ENCODE data around the gene OR6B2. TPM values are rescaled to one million over a fixed set of nuclear protein-coding genes. Genes with fewer than 3 reads are reported as not detected.

Gene OR6B2
- total and polyA plus RNA-seq, 4 donors = not detected

DNA sequence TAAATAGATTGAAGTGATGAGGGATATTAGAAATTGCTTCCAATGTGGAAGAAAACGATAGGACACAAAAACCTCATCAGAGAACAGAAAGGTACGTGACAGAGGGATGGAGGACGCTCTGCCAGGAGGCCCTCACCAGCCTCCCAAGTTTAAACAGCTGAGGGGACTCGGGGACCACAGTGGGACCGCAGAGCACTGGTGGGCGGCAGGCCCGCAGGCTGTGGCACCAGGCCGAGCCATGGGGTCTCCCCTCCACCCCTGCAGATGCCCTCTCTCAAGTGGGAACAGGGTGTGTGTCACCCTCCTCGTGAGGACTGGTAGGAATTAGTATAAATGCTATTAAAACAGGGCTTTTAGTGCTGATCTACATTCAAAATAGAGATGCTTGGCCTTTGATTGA, 15.9 kb downstream of the OR6B2 start:
- WGBS = 99% methylated on average over 9 of the region's 9 CpGs
- Histone ChIP-seq H3K9me3 (ENCODE audit: control insufficient read depth in 4 of 4, low read length in 3 of 4) (no peaks in the 10 kb centered on the region), H3K4me1 (ENCODE audit: control insufficient read depth in 4 of 4, insufficient read depth in 4 of 4, low read length in 3 of 4) (no peaks in the 10 kb centered on the region), H3K27ac (ENCODE audit: low read depth in 1 of 2, low read length in 2 of 2) (no peak overlapping the region), H3K9ac (ENCODE audit: low read depth in 1 of 2, low read length in 2 of 2) (no peak overlapping the region), H3K27me3 (ENCODE audit: control insufficient read depth in 4 of 4, insufficient read depth in 4 of 4, low read length in 3 of 4) (no peaks in the 10 kb centered on the region), H3K4me3 (ENCODE audit: low read depth in 1 of 3, low read length in 3 of 3) (no peak overlapping the region), H3K36me3 (ENCODE audit: control insufficient read depth in 4 of 4, insufficient read depth in 3 of 4, low read depth in 1 of 4, low read length in 3 of 4) (peaks cover 11 to 83% (median 48%) of the 10 kb centered on the region in 4 donors)
- no peak for DNase-seq (ENCODE audit: low spot score)
- TF ChIP-seq FOXA1 (IDR thresholded peaks at IDR 0.05) (no peak), RXRA (IDR thresholded peaks at IDR 0.05) (no peak), JUND (IDR thresholded peaks at IDR 0.05) (no peak), RAD21 (IDR thresholded peaks at IDR 0.05) (no peak), NR2F2 (IDR thresholded peaks at IDR 0.05) (no peak), HNF4A (conservative IDR thresholded peaks at IDR 0.05) (no peak), GABPA (IDR thresholded peaks at IDR 0.05 in 1 of 2, conservative IDR thresholded peaks at IDR 0.05 in 1 of 2) (no peak), HNF4G (IDR thresholded peaks at IDR 0.05) (no peak), TAF1 (conservative IDR thresholded peaks at IDR 0.05) (no peak), FOXA2 (IDR thresholded peaks at IDR 0.05) (no peak)
- TF ChIP-seq, protein P1, sequence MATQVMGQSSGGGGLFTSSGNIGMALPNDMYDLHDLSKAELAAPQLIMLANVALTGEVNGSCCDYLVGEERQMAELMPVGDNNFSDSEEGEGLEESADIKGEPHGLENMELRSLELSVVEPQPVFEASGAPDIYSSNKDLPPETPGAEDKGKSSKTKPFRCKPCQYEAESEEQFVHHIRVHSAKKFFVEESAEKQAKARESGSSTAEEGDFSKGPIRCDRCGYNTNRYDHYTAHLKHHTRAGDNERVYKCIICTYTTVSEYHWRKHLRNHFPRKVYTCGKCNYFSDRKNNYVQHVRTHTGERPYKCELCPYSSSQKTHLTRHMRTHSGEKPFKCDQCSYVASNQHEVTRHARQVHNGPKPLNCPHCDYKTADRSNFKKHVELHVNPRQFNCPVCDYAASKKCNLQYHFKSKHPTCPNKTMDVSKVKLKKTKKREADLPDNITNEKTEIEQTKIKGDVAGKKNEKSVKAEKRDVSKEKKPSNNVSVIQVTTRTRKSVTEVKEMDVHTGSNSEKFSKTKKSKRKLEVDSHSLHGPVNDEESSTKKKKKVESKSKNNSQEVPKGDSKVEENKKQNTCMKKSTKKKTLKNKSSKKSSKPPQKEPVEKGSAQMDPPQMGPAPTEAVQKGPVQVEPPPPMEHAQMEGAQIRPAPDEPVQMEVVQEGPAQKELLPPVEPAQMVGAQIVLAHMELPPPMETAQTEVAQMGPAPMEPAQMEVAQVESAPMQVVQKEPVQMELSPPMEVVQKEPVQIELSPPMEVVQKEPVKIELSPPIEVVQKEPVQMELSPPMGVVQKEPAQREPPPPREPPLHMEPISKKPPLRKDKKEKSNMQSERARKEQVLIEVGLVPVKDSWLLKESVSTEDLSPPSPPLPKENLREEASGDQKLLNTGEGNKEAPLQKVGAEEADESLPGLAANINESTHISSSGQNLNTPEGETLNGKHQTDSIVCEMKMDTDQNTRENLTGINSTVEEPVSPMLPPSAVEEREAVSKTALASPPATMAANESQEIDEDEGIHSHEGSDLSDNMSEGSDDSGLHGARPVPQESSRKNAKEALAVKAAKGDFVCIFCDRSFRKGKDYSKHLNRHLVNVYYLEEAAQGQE (IDR thresholded peaks at IDR 0.05) = no peak
- TF ChIP-seq, protein P2, sequence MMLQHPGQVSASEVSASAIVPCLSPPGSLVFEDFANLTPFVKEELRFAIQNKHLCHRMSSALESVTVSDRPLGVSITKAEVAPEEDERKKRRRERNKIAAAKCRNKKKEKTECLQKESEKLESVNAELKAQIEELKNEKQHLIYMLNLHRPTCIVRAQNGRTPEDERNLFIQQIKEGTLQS (IDR thresholded peaks at IDR 0.05) = no peak
- TF ChIP-seq, protein P3, sequence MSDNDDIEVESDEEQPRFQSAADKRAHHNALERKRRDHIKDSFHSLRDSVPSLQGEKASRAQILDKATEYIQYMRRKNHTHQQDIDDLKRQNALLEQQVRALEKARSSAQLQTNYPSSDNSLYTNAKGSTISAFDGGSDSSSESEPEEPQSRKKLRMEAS (IDR thresholded peaks at IDR 0.05) = no peak
- TF ChIP-seq, protein P4, sequence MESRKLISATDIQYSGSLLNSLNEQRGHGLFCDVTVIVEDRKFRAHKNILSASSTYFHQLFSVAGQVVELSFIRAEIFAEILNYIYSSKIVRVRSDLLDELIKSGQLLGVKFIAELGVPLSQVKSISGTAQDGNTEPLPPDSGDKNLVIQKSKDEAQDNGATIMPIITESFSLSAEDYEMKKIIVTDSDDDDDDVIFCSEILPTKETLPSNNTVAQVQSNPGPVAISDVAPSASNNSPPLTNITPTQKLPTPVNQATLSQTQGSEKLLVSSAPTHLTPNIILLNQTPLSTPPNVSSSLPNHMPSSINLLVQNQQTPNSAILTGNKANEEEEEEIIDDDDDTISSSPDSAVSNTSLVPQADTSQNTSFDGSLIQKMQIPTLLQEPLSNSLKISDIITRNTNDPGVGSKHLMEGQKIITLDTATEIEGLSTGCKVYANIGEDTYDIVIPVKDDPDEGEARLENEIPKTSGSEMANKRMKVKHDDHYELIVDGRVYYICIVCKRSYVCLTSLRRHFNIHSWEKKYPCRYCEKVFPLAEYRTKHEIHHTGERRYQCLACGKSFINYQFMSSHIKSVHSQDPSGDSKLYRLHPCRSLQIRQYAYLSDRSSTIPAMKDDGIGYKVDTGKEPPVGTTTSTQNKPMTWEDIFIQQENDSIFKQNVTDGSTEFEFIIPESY (IDR thresholded peaks at IDR 0.05) = no peak

DNA sequence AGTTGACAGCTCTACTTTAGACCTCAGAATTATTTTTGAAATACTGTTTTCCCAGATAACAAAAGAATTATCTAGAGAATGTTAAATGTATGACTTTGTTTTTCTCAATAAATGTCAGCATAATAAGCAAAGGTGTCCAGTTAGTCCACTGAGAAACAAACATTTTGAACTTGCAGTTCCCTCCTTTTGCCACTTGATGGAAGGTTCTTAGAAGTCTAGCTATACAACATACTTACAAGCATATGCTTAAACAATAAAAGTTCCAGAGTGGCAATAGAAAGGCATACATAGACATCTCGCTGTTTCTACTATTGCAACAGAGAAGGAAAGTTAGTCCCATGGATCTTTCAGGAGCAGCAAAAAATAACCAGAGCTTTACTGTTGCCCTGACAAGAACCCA, 16.9 kb downstream of the OR6B2 start:
- TF ChIP-seq RAD21 (IDR thresholded peaks at IDR 0.05) = no peak
- TF ChIP-seq, protein P2 (IDR thresholded peaks at IDR 0.05) = no peak
- TF ChIP-seq, protein P5, sequence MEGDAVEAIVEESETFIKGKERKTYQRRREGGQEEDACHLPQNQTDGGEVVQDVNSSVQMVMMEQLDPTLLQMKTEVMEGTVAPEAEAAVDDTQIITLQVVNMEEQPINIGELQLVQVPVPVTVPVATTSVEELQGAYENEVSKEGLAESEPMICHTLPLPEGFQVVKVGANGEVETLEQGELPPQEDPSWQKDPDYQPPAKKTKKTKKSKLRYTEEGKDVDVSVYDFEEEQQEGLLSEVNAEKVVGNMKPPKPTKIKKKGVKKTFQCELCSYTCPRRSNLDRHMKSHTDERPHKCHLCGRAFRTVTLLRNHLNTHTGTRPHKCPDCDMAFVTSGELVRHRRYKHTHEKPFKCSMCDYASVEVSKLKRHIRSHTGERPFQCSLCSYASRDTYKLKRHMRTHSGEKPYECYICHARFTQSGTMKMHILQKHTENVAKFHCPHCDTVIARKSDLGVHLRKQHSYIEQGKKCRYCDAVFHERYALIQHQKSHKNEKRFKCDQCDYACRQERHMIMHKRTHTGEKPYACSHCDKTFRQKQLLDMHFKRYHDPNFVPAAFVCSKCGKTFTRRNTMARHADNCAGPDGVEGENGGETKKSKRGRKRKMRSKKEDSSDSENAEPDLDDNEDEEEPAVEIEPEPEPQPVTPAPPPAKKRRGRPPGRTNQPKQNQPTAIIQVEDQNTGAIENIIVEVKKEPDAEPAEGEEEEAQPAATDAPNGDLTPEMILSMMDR (IDR thresholded peaks at IDR 0.05; ENCODE audit: low read depth, low read length, missing input control) = peak; percentile 16
- TF ChIP-seq, protein P4 (IDR thresholded peaks at IDR 0.05) = no peak
- no peak overlapping the region for H3K27ac ChIP-seq (ENCODE audit: low read depth in 1 of 2, low read length in 2 of 2)
- no peak for DNase-seq (ENCODE audit: low spot score)
- no peaks in the 10 kb centered on the region for H3K9me3 ChIP-seq (ENCODE audit: control insufficient read depth in 4 of 4, low read length in 3 of 4)
- H3K36me3 ChIP-seq (ENCODE audit: control insufficient read depth in 4 of 4, insufficient read depth in 3 of 4, low read depth in 1 of 4, low read length in 3 of 4) = peaks cover 11 to 84% (median 44%) of the 10 kb centered on the region in 4 donors
- 96% methylated on average over 1 of the region's 1 CpG for WGBS
- H3K4me1 ChIP-seq (ENCODE audit: control insufficient read depth in 4 of 4, insufficient read depth in 4 of 4, low read length in 3 of 4) = no peaks in the 10 kb centered on the region
- no peak overlapping the region for H3K9ac ChIP-seq (ENCODE audit: low read depth in 1 of 2, low read length in 2 of 2)
- H3K4me3 ChIP-seq (ENCODE audit: low read depth in 1 of 3, low read length in 3 of 3) = no peak overlapping the region
- H3K27me3 ChIP-seq (ENCODE audit: control insufficient read depth in 4 of 4, insufficient read depth in 4 of 4, low read length in 3 of 4) = no peaks in the 10 kb centered on the region

Data from liver (tissue), 9 donors.